HepG2 (cell line): ENCODE results near the gene CHRNB2. TPM values are rescaled to one million over a fixed set of nuclear protein-coding genes. Genes with fewer than 3 reads are reported as not detected.
A peak's percentile ranks its signal among the peaks of the same experiment; 100 is the strongest.

Experiments
- AKNA ChIP-seq: sonication (generic); formaldehyde crosslinking; IDR thresholded peaks from 2 replicates; pipeline ENCODE4 v1.4.0; 2020; ENCODE audit warnings: missing genetic modification reagents, borderline replicate concordance
- ATAD3A ChIP-seq: sonication (generic); formaldehyde crosslinking; IDR thresholded peaks from 2 replicates; pipeline ENCODE4 v1.4.0; 2020; ENCODE audit warnings: missing genetic modification reagents
- FUBP1 ChIP-seq: sonication (generic); formaldehyde crosslinking; IDR thresholded peaks from 2 replicates; pipeline ENCODE4 v1.5.1; 2020; ENCODE audit warnings: missing genetic modification reagents, mild to moderate bottlenecking, borderline replicate concordance
- GFI1 ChIP-seq: sonication (generic); formaldehyde crosslinking; IDR thresholded peaks from 2 replicates; pipeline ENCODE4 v1.5.0; 2020; ENCODE audit warnings: missing genetic modification reagents, mild to moderate bottlenecking, borderline replicate concordance
- IRF1 ChIP-seq: sonication (generic); formaldehyde crosslinking; IDR thresholded peaks from 2 replicates; pipeline ENCODE4 v1.4.0; 2020; ENCODE audit warnings: low read depth, mild to moderate bottlenecking, missing genetic modification reagents
- MXD1 ChIP-seq: sonication (generic); formaldehyde crosslinking; IDR thresholded peaks from 2 replicates; pipeline ENCODE4 v1.4.0; 2020; ENCODE audit warnings: mild to moderate bottlenecking, missing genetic modification reagents
- POLR2A ChIP-seq, 2 experiments: IDR thresholded peaks; 2 replicates each; pipeline ENCODE4 v1.6.1; 2011; ENCODE audit warnings: low read depth in 2 of 2, low read length in 2 of 2, mild to moderate bottlenecking in 1 of 2, moderate library complexity in 1 of 2; ENCODE audit not compliant: insufficient read depth in 1 of 2
- RFX1 ChIP-seq: fragments of 450-650 bp; IDR thresholded peaks from 2 replicates; pipeline ENCODE4 v1.6.1; 2017
- SCMH1 ChIP-seq: sonication (generic); formaldehyde crosslinking; IDR thresholded peaks from 2 replicates; pipeline ENCODE4 v1.9.0; 2021; ENCODE audit warnings: missing genetic modification reagents, mild to moderate bottlenecking, borderline replicate concordance
- ZBTB8A ChIP-seq: sonication (generic); formaldehyde crosslinking; IDR thresholded peaks from 2 replicates; pipeline ENCODE4 v1.4.0; 2020; ENCODE audit warnings: mild to moderate bottlenecking, low read depth, missing genetic modification reagents, borderline replicate concordance
- ZNF142 ChIP-seq: sonication (generic); formaldehyde crosslinking; IDR thresholded peaks from 2 replicates; pipeline ENCODE4 v1.4.0; 2020; ENCODE audit warnings: missing genetic modification reagents
- ZNF563 ChIP-seq: sonication (generic); formaldehyde crosslinking; IDR thresholded peaks from 2 replicates; pipeline ENCODE4 v1.8.0; 2022; ENCODE audit warnings: mild to moderate bottlenecking, moderate library complexity, missing genetic modification reagents
- ZNF580 ChIP-seq: IDR thresholded peaks from 2 replicates; pipeline ENCODE4 v1.6.1; 2016; ENCODE audit warnings: low read depth, borderline replicate concordance
- polyA plus RNA-seq, 8 experiments: library from polyadenylated mRNA; depleted of rRNA in 3 of 8; stranded (reverse) in 7 of 8; unstranded in 1 of 8; fragments of >200 nt; fragmentation: Illumina TruSeq in 4 of 8; extraction: Trizol in 4 of 8; gene quantifications; 2 replicates each; pipeline versions ENCODE4 v1.2.1 to v1.2.3, GENCODE V29; 2011 to 2016; ENCODE audit warnings: low read depth in 4 of 8, missing spikeins in 1 of 8, mixed read lengths in 1 of 8; ENCODE audit not compliant: insufficient read depth in 1 of 8
- total RNA-seq, 5 experiments: library from RNA; depleted of rRNA; stranded (reverse); fragments of >200 nt; fragmentation: Illumina TruSeq; extraction: Trizol; gene quantifications; 2 replicates each; pipeline ENCODE4 v1.2.3, GENCODE V29; 2016; ENCODE audit warnings: low read depth in 1 of 5

CHRNB2 gene
- total and polyA plus RNA-seq, 2 of the 13 experiments (the other 11 are each of a cell fraction or from before 2014, with no cell fraction given), result 0.03 to 0.07 TPM

- TF ChIP-seq ZNF142 (CRISPR knock-in tag) (no peak), ATAD3A (CRISPR knock-in tag) (no peak), MXD1 (CRISPR knock-in tag) (no peak), ZBTB8A (CRISPR knock-in tag) (no peak), SCMH1 (CRISPR knock-in tag) (no peak), FUBP1 (CRISPR knock-in tag) (no peak), GFI1 (CRISPR knock-in tag) (0 out of 2 replicates have a peak, but pooled peaks have one; percentile 66), RFX1 (no peak), AKNA (CRISPR knock-in tag) (no peak), ZNF580 (CRISPR knock-in tag) (no peak), IRF1 (CRISPR knock-in tag) (no peak), ZNF563 (CRISPR knock-in tag) (0 out of 2 replicates have a peak, but pooled peaks have one; percentile 33), POLR2A (IDR thresholded peaks at IDR 0.05; ENCODE audit: insufficient read depth in 1 of 2, low read depth in 2 of 2, low read length in 2 of 2) (peak in 1 of 2 experiments; percentile 34; a peak in 1 of 4 replicates)
Observed at GRCh38 chr1:154608397-154609270, 41.1 kb downstream of the CHRNB2 start (continued).
